H1 (cell line): ENCODE results near the gene TMEM18. TPM values are rescaled to one million over a fixed set of nuclear protein-coding genes. Genes with fewer than 3 reads are reported as not detected.

ENCODE experiments used
- CTCF ChIA-PET: fragments of 300-600 bp; sonication (Branson Sonifier 250); formaldehyde crosslinking; loops from one replicate; lab custom pipeline; 2021; ENCODE audit not compliant: partially characterized antibody; lab: Charles Lee
- POLR2A ChIA-PET: fragments of 300-600 bp; sonication (Branson Sonifier 250); formaldehyde crosslinking; loops from one replicate; lab custom pipeline; 2021; ENCODE audit warnings: inconsistent platforms; ENCODE audit not compliant: partially characterized antibody; lab: Charles Lee
- DNase-seq, 2 experiments: peaks; one replicate each; pipeline versions ENCODE4 v3.0.0 to v3.0.0-alpha.2; 2010 to 2022; ENCODE audit warnings: low spot score in 2 of 2, low read depth in 1 of 2, mixed read lengths in 1 of 2
- FAIRE-seq: peaks from 2 replicates; lab custom pipeline; 2011; peaks lifted over from hg19 to GRCh38; lab: Jason Lieb, UNC
- H2AFZ ChIP-seq: 2 replicates; pipeline ENCODE4 v1.8.1; 2012; ENCODE audit warnings: low read length, inconsistent platforms
- H2AK5ac ChIP-seq: 2 replicates; pipeline ENCODE4 v1.6.1; 2013; ENCODE audit warnings: low read depth, low read length
- H2BK120ac ChIP-seq: replicated peaks from 2 replicates; pipeline ENCODE3; 2013; ENCODE audit warnings: low read depth, low read length, inconsistent platforms
- H2BK12ac ChIP-seq: 2 replicates; pipeline ENCODE4 v1.6.1; 2013; ENCODE audit warnings: low read depth, low read length
- H2BK15ac ChIP-seq: 2 replicates; pipeline ENCODE4 v1.6.1; 2013; ENCODE audit warnings: low read length
- H2BK20ac ChIP-seq: 2 replicates; pipeline ENCODE4 v1.6.1; 2013; ENCODE audit warnings: low read length
- H2BK5ac ChIP-seq: 2 replicates; pipeline ENCODE4 v1.6.1; 2013; ENCODE audit warnings: low read depth, low read length
- H3K14ac ChIP-seq: 2 replicates; pipeline ENCODE4 v1.6.1; 2013; ENCODE audit warnings: inconsistent platforms; ENCODE audit not compliant: insufficient read length
- H3K18ac ChIP-seq: 2 replicates; pipeline ENCODE4 v1.6.1; 2013; ENCODE audit warnings: low read length; ENCODE audit errors: extremely low read depth
- H3K23ac ChIP-seq: 2 replicates; pipeline ENCODE4 v1.6.1; 2013; ENCODE audit warnings: inconsistent platforms; ENCODE audit not compliant: insufficient read length
- H3K23me2 ChIP-seq: 2 replicates; pipeline ENCODE4 v1.6.1; 2013; ENCODE audit warnings: low read depth, low read length
- H3K27ac ChIP-seq: 2 replicates; pipeline ENCODE4 v1.6.1; 2011; ENCODE audit warnings: low read depth, low read length, inconsistent platforms
- H3K27me3 ChIP-seq, 4 experiments: replicated peaks in 1 of 4; 1 replicate in 1 of 4; 2 replicates in 3 of 4; pipeline versions ENCODE4 v1.6.1 to v1.8.1; 2011 to 2013; ENCODE audit warnings: low read length in 3 of 4, mild to moderate bottlenecking in 3 of 4, inconsistent platforms in 2 of 4, mixed read lengths in 2 of 4, moderate library complexity in 1 of 4; ENCODE audit not compliant: control insufficient read depth in 3 of 4, insufficient read depth in 3 of 4; ENCODE audit errors: extremely low read depth in 1 of 4
- H3K36me3 ChIP-seq, 4 experiments: 2 replicates each; pipeline versions ENCODE4 v1.6.1 to v1.8.1; 2011 to 2013; ENCODE audit warnings: mild to moderate bottlenecking in 4 of 4, low read length in 3 of 4, moderate library complexity in 2 of 4, control low read depth in 1 of 4, inconsistent platforms in 1 of 4; ENCODE audit not compliant: insufficient read depth in 4 of 4, control insufficient read depth in 2 of 4
- H3K4ac ChIP-seq: replicated peaks from 2 replicates; pipeline ENCODE3; 2013; ENCODE audit warnings: low read length, low read depth, mixed read lengths, inconsistent platforms; ENCODE audit not compliant: insufficient read length
- H3K4me1 ChIP-seq, 4 experiments: replicated peaks in 1 of 4; 1 replicate in 1 of 4; 2 replicates in 3 of 4; pipeline versions ENCODE4 v1.6.1 to v1.8.1; 2011 to 2013; ENCODE audit warnings: low read length in 3 of 4, inconsistent platforms in 2 of 4, mixed read lengths in 1 of 4; ENCODE audit not compliant: insufficient read depth in 4 of 4, control insufficient read depth in 3 of 4
- H3K4me2 ChIP-seq, 2 experiments: 2 replicates each; pipeline versions ENCODE4 v1.6.1 to v1.8.1; 2011 to 2013; ENCODE audit warnings: low read depth in 2 of 2, low read length in 2 of 2, control low read depth in 1 of 2, inconsistent platforms in 1 of 2, mild to moderate bottlenecking in 1 of 2; ENCODE audit not compliant: insufficient read depth in 1 of 2
- H3K4me3 ChIP-seq, 4 experiments: fragments of 200-600, 300-600 bp in 1 of 4; sonication (generic), shearing (Covaris generic), sonication (Bioruptor Twin) in 1 of 4; 2 replicates each; pipeline versions ENCODE4 v1.5.1 to v1.8.1; 2011 to 2016; ENCODE audit warnings: low read length in 4 of 4, low read depth in 3 of 4, control low read depth in 2 of 4, inconsistent platforms in 2 of 4, mild to moderate bottlenecking in 2 of 4, mixed read lengths in 1 of 4, moderate library complexity in 1 of 4; ENCODE audit not compliant: insufficient read depth in 2 of 4; ENCODE audit errors: extremely low read depth in 1 of 4
- H3K56ac ChIP-seq: replicated peaks from 2 replicates; pipeline ENCODE3; 2013; ENCODE audit warnings: low read depth, mild to moderate bottlenecking, mixed read lengths, low read length, inconsistent platforms; ENCODE audit not compliant: insufficient read length
- H3K79me1 ChIP-seq: 2 replicates; pipeline ENCODE4 v1.6.1; 2013; ENCODE audit warnings: low read depth, low read length, control low read depth
- H3K79me2 ChIP-seq, 2 experiments: 2 replicates each; pipeline versions ENCODE4 v1.6.1 to v1.8.1; 2012 to 2013; ENCODE audit warnings: low read length in 2 of 2, mild to moderate bottlenecking in 2 of 2, inconsistent platforms in 1 of 2; ENCODE audit not compliant: insufficient read depth in 2 of 2, control insufficient read depth in 1 of 2
- H3K9ac ChIP-seq, 4 experiments: replicated peaks in 1 of 4; 1 replicate in 1 of 4; 2 replicates in 3 of 4; pipeline versions ENCODE4 v1.6.1 to v1.8.1; 2011 to 2013; ENCODE audit warnings: low read depth in 3 of 4, low read length in 3 of 4, control low read depth in 2 of 4, mild to moderate bottlenecking in 2 of 4, moderate library complexity in 2 of 4, inconsistent platforms in 1 of 4; ENCODE audit errors: extremely low read depth in 1 of 4
- H3K9me3 ChIP-seq, 2 experiments: 2 replicates each; pipeline versions ENCODE4 v1.6.1 to v1.8.1; 2012 to 2013; ENCODE audit warnings: mild to moderate bottlenecking in 2 of 2, moderate library complexity in 2 of 2, control low read depth in 1 of 2, inconsistent platforms in 1 of 2, low read depth in 1 of 2, low read length in 1 of 2, mixed read lengths in 1 of 2; ENCODE audit not compliant: insufficient read depth in 2 of 2
- H4K20me1 ChIP-seq, 2 experiments: replicated peaks in 1 of 2; 2 replicates each; pipeline versions ENCODE3 to v1.8.1; 2011 to 2013; ENCODE audit warnings: inconsistent platforms in 2 of 2, low read length in 2 of 2, mild to moderate bottlenecking in 1 of 2; ENCODE audit not compliant: insufficient read depth in 2 of 2, control insufficient read depth in 1 of 2
- H4K5ac ChIP-seq: 2 replicates; pipeline ENCODE4 v1.6.1; 2013; ENCODE audit warnings: low read length, low read depth, mixed read lengths, inconsistent platforms; ENCODE audit not compliant: insufficient read length
- H4K8ac ChIP-seq: 2 replicates; pipeline ENCODE4 v1.8.0; 2013; ENCODE audit warnings: mild to moderate bottlenecking, moderate library complexity, low read length, inconsistent platforms; ENCODE audit not compliant: insufficient read depth; ENCODE audit errors: extremely low read depth
- H4K91ac ChIP-seq: replicated peaks from 2 replicates; pipeline ENCODE3; 2013; ENCODE audit warnings: low read length, mixed read lengths, inconsistent platforms; ENCODE audit not compliant: insufficient read length
- CBX5 ChIP-seq: fragments of 300-800, 300-1000 bp; sonication (generic); IDR thresholded peaks from 2 replicates; pipeline ENCODE4 v1.7.1; 2016; ENCODE audit warnings: antibody characterized with exemption, low read length, low read depth
- CHD2 ChIP-seq: IDR thresholded peaks from 2 replicates; pipeline ENCODE4 v1.6.1; 2012; ENCODE audit warnings: low read length, improper control_type of control experiment
- SP1 ChIP-seq: IDR thresholded peaks from 2 replicates; pipeline ENCODE4 v1.6.1; 2011; ENCODE audit warnings: low read depth, low read length
- SP2 ChIP-seq: IDR thresholded peaks from 2 replicates; pipeline ENCODE4 v1.6.1; 2012; ENCODE audit warnings: mild to moderate bottlenecking, low read length, inconsistent platforms
- SRF ChIP-seq: IDR thresholded peaks from 2 replicates; pipeline ENCODE4 v1.6.1; 2011; ENCODE audit warnings: mild to moderate bottlenecking, low read depth, low read length, moderate library complexity
- WGBS, 2 experiments: shearing (Covaris generic) in 1 of 2; methylation state at CpG; one replicate each; pipeline versions ENCODE4 v1.1.6 to v1.1.7; 2013 to 2015; ENCODE audit warnings: low lambda C conversion rate in 2 of 2, mixed read lengths in 2 of 2, inconsistent platforms in 1 of 2, low coverage in 1 of 2, missing lambda C conversion rate in 1 of 2; ENCODE audit not compliant: insufficient replicate concordance in 2 of 2, insufficient coverage in 1 of 2, insufficient read length in 1 of 2; ENCODE audit errors: extremely low coverage in 1 of 2, missing lambda C conversion rate in 1 of 2; 5-methylcytosine and 5-hydroxymethylcytosine counted together
- polyA plus RNA-seq, 7 experiments: library from polyadenylated mRNA; depleted of rRNA in 3 of 7; stranded (reverse) in 5 of 7; unstranded in 2 of 7; fragments of >200 nt in 5 of 7; fragments of 200-250 nt in 2 of 7; gene quantifications; 1 replicate in 5 of 7; 2 replicates in 1 of 7; 4 replicates in 1 of 7; pipeline versions ENCODE4 v1.2.1 to v1.2.3, GENCODE V29; 2011 to 2013; ENCODE audit warnings: missing spikeins in 2 of 7, mixed read lengths in 2 of 7
- total RNA-seq: library from RNA; stranded (reverse); fragmentation: NEBNext Ultra II Directional; extraction: Animal tissue kit (Norgen Biotek cat#: 25700); gene quantifications from 2 replicates; pipeline ENCODE4 v1.2.1, GENCODE V29; 2021
- TF ChIP-seq, protein P1 (sequence below): IDR thresholded peaks from 2 replicates; pipeline ENCODE4 v1.6.1; 2012; ENCODE audit warnings: low read length, inconsistent platforms
- TF ChIP-seq, protein P2 (sequence below): IDR thresholded peaks from 2 replicates; pipeline ENCODE4 v1.6.1; 2012; ENCODE audit warnings: inconsistent platforms

The TMEM18 gene
- total and polyA plus RNA-seq, 2 of the 8 experiments (the other 6 are each of a cell fraction or from before 2014, with no cell fraction given), result 22.4 to 27.1 TPM

DNA sequence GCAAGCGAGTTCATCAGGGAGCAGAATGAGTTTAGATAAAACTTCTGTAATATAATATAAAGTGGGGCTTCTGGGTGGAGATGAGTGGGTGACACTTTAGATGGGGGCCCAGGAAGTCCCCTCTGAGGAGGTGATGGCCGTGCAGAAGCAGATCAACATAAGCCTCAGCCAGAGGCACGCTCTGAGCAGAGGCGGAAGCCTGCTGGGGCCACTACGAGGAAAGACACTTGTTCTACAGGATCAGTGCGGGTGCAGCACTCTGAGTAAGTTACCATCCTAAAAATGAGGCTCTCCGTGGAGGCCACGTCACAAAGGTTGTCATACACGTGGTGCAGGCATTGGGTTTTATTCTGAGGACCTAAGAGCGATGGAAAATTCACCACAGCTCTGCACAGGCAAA, 22.3 kb downstream of the TMEM18 start:
- Histone ChIP-seq H3K18ac (no peak overlapping the region), H3K9ac (no peak overlapping the region), H3K23me2 (0 out of 2 replicates have a peak, but pooled peaks cover 1% of the 10 kb centered on the region), H3K27me3 (no peaks in the 10 kb centered on the region; a peak in 1 of 7 replicates), H2BK12ac (no peak overlapping the region), H3K79me2 (no peaks in the 10 kb centered on the region), H2BK20ac (no peak overlapping the region), H3K4ac (no peak overlapping the region), H4K8ac (no peak overlapping the region), H3K4me1 (no peaks in the 10 kb centered on the region), H4K91ac (no peak overlapping the region), H2BK120ac (no peak overlapping the region), H3K36me3 (no peaks in the 10 kb centered on the region), H2BK15ac (no peak overlapping the region), H4K5ac (no peak overlapping the region), H3K9me3 (no peaks in the 10 kb centered on the region), H3K14ac (no peak overlapping the region), H4K20me1 (no peaks in the 10 kb centered on the region), H2AK5ac (no peak overlapping the region), H3K79me1 (no peaks in the 10 kb centered on the region), H3K4me2 (no peak overlapping the region), H3K4me3 (no peak overlapping the region), H2BK5ac (no peak overlapping the region), H3K56ac (no peak overlapping the region), H3K27ac (no peak overlapping the region), H2AFZ (no peak overlapping the region), H3K23ac (no peak overlapping the region)
- 82% methylated on average over 10 of the region's 10 CpGs; no CpG with 5 or more reads in 1 of the 2 experiments for WGBS, 2 experiments
- TF ChIP-seq SP1 (no peak), SP2 (no peak), SRF (no peak), CBX5 (no peak), CHD2 (no peak)
- TF ChIP-seq, protein P1, sequence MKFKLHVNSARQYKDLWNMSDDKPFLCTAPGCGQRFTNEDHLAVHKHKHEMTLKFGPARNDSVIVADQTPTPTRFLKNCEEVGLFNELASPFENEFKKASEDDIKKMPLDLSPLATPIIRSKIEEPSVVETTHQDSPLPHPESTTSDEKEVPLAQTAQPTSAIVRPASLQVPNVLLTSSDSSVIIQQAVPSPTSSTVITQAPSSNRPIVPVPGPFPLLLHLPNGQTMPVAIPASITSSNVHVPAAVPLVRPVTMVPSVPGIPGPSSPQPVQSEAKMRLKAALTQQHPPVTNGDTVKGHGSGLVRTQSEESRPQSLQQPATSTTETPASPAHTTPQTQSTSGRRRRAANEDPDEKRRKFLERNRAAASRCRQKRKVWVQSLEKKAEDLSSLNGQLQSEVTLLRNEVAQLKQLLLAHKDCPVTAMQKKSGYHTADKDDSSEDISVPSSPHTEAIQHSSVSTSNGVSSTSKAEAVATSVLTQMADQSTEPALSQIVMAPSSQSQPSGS, result no peak
- TF ChIP-seq, protein P2, sequence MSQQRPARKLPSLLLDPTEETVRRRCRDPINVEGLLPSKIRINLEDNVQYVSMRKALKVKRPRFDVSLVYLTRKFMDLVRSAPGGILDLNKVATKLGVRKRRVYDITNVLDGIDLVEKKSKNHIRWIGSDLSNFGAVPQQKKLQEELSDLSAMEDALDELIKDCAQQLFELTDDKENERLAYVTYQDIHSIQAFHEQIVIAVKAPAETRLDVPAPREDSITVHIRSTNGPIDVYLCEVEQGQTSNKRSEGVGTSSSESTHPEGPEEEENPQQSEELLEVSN, result no peak
- CTCF ChIA-PET, result interaction anchor here (1.9 kb wide), 1 partner anchor 8 kb away, joined by 6 read pairs; no protein-coding TSS in a partner anchor
- FAIRE-seq, result no peak
- POLR2A ChIA-PET, result no interaction called here
- no peak for DNase-seq
